Measurements from ENCODE around the gene ESRRA. TPM values are rescaled to one million over a fixed set of nuclear protein-coding genes. Genes with fewer than 3 reads are reported as not detected.

ESRRA gene
- total and polyA plus RNA-seq, 2 of the 13 experiments (the other 11 are each of a cell fraction or from before 2014, with no cell fraction given) = 18.1 to 36.3 TPM

GRCh38 chr11:64306563-64306875 lies 1.2 kb downstream of the ESRRA start:
- BruUV-seq (replicated peaks) = no TSS peak
- no peaks in the 10 kb centered on the region; a peak in 1 of 5 replicates for H3K27me3 ChIP-seq (ENCODE audit: control insufficient read depth in 1 of 2, insufficient read depth in 2 of 2, low read length in 2 of 2)
- intact Hi-C loops (cut with micrococcal nuclease; ENCODE audit: unreplicated experiment) = loop anchor here (10.0 kb wide), 1 partner anchor 122 kb away; the partner anchor contains the start of gene STIP1
- TF ChIP-seq ZNF407 (CRISPR knock-in tag; IDR thresholded peaks at IDR 0.05; ENCODE audit: not compliant biosample characterization) (no peak), FOXA3 (CRISPR knock-in tag; IDR thresholded peaks at IDR 0.05) (no peak), AGO1 (IDR thresholded peaks at IDR 0.05; ENCODE audit: low read depth, low read length, poor library complexity, severe bottlenecking) (peak; percentile 6), ZNF224 (CRISPR knock-in tag; IDR thresholded peaks at IDR 0.05) (0 out of 2 replicates have a peak, but pooled peaks have one; percentile 46), ZNF18 (CRISPR knock-in tag; IDR thresholded peaks at IDR 0.05; ENCODE audit: insufficient replicate concordance) (peak; percentile 85), ZNF709 (CRISPR knock-in tag; IDR thresholded peaks at IDR 0.05) (no peak), TAF1 (CRISPR knock-in tag; IDR thresholded peaks at IDR 0.05) (0 out of 2 replicates have a peak, but pooled peaks have one; percentile 18), THAP7 (CRISPR knock-in tag; IDR thresholded peaks at IDR 0.05) (0 out of 2 replicates have a peak, but pooled peaks have one; percentile 9)

More at GRCh38 chr11:64306563-64306875, 1.2 kb downstream of the ESRRA start:
- WGBS (ENCODE audit: low lambda C conversion rate) = 10% methylated on average over 2 of the region's 9 CpGs
- no peaks in the 10 kb centered on the region for H3K9me3 ChIP-seq (ENCODE audit: low read length)
- H3K4me2 ChIP-seq (ENCODE audit: low read depth, low read length) = peak overlapping the region; percentile 97
- H3K36me3 ChIP-seq (replicated peaks in 1 of 2; ENCODE audit: control insufficient read depth in 1 of 2, insufficient read depth in 2 of 2, low read length in 2 of 2) = no peaks in the 10 kb centered on the region
- peak; percentile 1 for ATAC-seq
- peaks cover 15% of the 10 kb centered on the region for H3K79me2 ChIP-seq (ENCODE audit: insufficient read depth, low read length)
- H3K9ac ChIP-seq (ENCODE audit: insufficient read depth, low read depth, low read length) = peak overlapping the region; percentile 81
- ChIA-PET POLR2A (interaction anchor here (1.3 to 5.5 kb wide), 4 partner anchors 10 to 80 kb away, joined by 3 to 103 read pairs (median 8); partner anchors contain the start of genes NUDT22, PRDX5, TRMT112 and TRPT1), CTCF (ENCODE audit: low intra/inter-chr PET ratio, low total read pairs) (interaction anchor here (1.2 kb wide), 1 partner anchor 49 kb away, joined by 3 read pairs; no protein-coding TSS in a partner anchor)
- no peak for DNase-seq (ENCODE audit: low spot score)
- H3K27ac ChIP-seq (ENCODE audit: extremely low read length, insufficient read depth, low read length) = peak overlapping the region; percentile 82
- in situ Hi-C loops (cut with HindIII; ENCODE audit: extremely low pct_ligation_motif_present, low pct_unique_long_range_greater_than_20kb) = no loop called here
- no peak for FAIRE-seq
- peak overlapping the region; percentile 66 to 85 (median 68) for H3K4me3 ChIP-seq (replicated peaks in 1 of 3; ENCODE audit: insufficient read depth in 1 of 3, low read depth in 2 of 3, low read length in 3 of 3)
- peaks cover 65% of the 10 kb centered on the region for H3K4me1 ChIP-seq (ENCODE audit: insufficient read depth, low read length)
- H2AFZ ChIP-seq (ENCODE audit: low read length) = no peak overlapping the region
- H4K20me1 ChIP-seq (ENCODE audit: insufficient read depth, low read length) = no peaks in the 10 kb centered on the region
